Panc1 (cell line): ENCODE data around the gene RSPH1. TPM values are rescaled to one million over a fixed set of nuclear protein-coding genes. Genes with fewer than 3 reads are reported as not detected.

Experiments
- ATAC-seq: fragments of 200-7000 bp; cut with Tn5 transposase; 2 replicates; pipeline ENCODE4 v1.9.1; 2020; ENCODE audit warnings: mild to moderate bottlenecking, moderate library complexity
- BruUV-seq: library from RNA; stranded (reverse); fragments of 400-500 nt; replicated peaks from 2 replicates; lab custom pipeline; 2021; lab: Mats Ljungman, UMichigan
- CTCF ChIA-PET: fragments of 300-600 bp; sonication (Branson Sonifier 250); formaldehyde crosslinking; loops from one replicate; lab custom pipeline; 2022; ENCODE audit warnings: antibody characterized with exemption; lab: Charles Lee
- POLR2A ChIA-PET: fragments of 300-600 bp; sonication (Branson Sonifier 250); formaldehyde crosslinking; loops from one replicate; lab custom pipeline; 2022; ENCODE audit warnings: antibody characterized with exemption; lab: Charles Lee
- DNase-seq: peaks from one replicate; pipeline ENCODE4 v3.0.0-alpha.2; 2010; ENCODE audit warnings: low read depth, low spot score
- H3K27ac ChIP-seq: 2 replicates; pipeline ENCODE4 v1.5.1; 2011; ENCODE audit warnings: mild to moderate bottlenecking, low read length, inconsistent platforms
- H3K27me3 ChIP-seq: fragments of 200-500 bp; sonication (Bioruptor generic); 2 replicates; pipeline ENCODE4 v1.6.0; 2014; ENCODE audit warnings: low read length, inconsistent platforms; ENCODE audit not compliant: control insufficient read depth, insufficient read depth
- H3K36me3 ChIP-seq: fragments of 200-500 bp; sonication (Bioruptor generic); 2 replicates; pipeline ENCODE4 v1.5.1; 2014; ENCODE audit warnings: inconsistent platforms, mild to moderate bottlenecking, low read length, moderate library complexity; ENCODE audit not compliant: control insufficient read depth, insufficient read depth
- H3K4me1 ChIP-seq: 2 replicates; pipeline ENCODE4 v1.5.1; 2011; ENCODE audit warnings: inconsistent platforms, mild to moderate bottlenecking, low read length, moderate library complexity; ENCODE audit not compliant: control insufficient read depth, insufficient read depth
- H3K4me3 ChIP-seq, 2 experiments: 2 replicates each; pipeline ENCODE4 v1.5.1; 2011 to 2012; ENCODE audit warnings: low read depth in 2 of 2, low read length in 2 of 2, mild to moderate bottlenecking in 2 of 2, inconsistent platforms in 1 of 2, moderate library complexity in 1 of 2
- H3K9me3 ChIP-seq: fragments of 200-500 bp; sonication (Bioruptor generic); 2 replicates; pipeline ENCODE4 v1.5.1; 2014; ENCODE audit warnings: low read depth, mild to moderate bottlenecking, inconsistent platforms, low read length, moderate library complexity; ENCODE audit not compliant: control insufficient read depth, insufficient read depth
- CTCF ChIP-seq: fragments of 450-650 bp; IDR thresholded peaks from 2 replicates; pipeline ENCODE4 v1.5.1; 2017; ENCODE audit warnings: mild to moderate bottlenecking
- POLR2AphosphoS5 ChIP-seq: IDR thresholded peaks from 2 replicates; pipeline ENCODE4 v1.6.1; 2012; ENCODE audit warnings: mild to moderate bottlenecking, low read depth, low read length, moderate library complexity
- REST ChIP-seq, 2 experiments: IDR thresholded peaks; 2 replicates each; pipeline ENCODE4 v1.6.1; 2011 to 2012; ENCODE audit warnings: low read depth in 2 of 2, control low read depth in 1 of 2, low read length in 1 of 2, mild to moderate bottlenecking in 1 of 2, moderate library complexity in 1 of 2; ENCODE audit not compliant: insufficient read depth in 1 of 2
- SIN3A ChIP-seq: IDR thresholded peaks from 2 replicates; pipeline ENCODE4 v1.6.1; 2012; ENCODE audit warnings: low read depth, mild to moderate bottlenecking, low read length, moderate library complexity, borderline replicate concordance; ENCODE audit not compliant: insufficient read depth
- TCF7L2 ChIP-seq: IDR thresholded peaks from 2 replicates; pipeline ENCODE4 v1.6.1; 2011; ENCODE audit warnings: mild to moderate bottlenecking, low read depth, low read length, inconsistent platforms
- in situ Hi-C: cut with HindIII; loops from 2 replicates; pipeline ENCODE4 v1.10.0; 2016; ENCODE audit warnings: low sequenced_read_pairs, low pct_unique_long_range_greater_than_20kb
- intact Hi-C: fragments of 100-400 bp; cut with micrococcal nuclease; formaldehyde crosslinking; loops from one replicate; pipeline ENCODE4 v1.10.0; 2022; ENCODE audit not compliant: unreplicated experiment
- total RNA-seq: library from RNA; stranded (reverse); gene quantifications from one replicate; pipeline ENCODE4 v1.2.1, GENCODE V29; 2021; ENCODE audit not compliant: unreplicated experiment

The RSPH1 gene
- total RNA-seq, 1 experiment from 2014 or later = 0.46 TPM

- ATAC-seq (no peak), DNase-seq (no peak)
- Histone ChIP-seq H3K4me1 (no peaks in the 10 kb centered on the region), H3K27me3 (no peaks in the 10 kb centered on the region), H3K4me3 (no peak overlapping the region), H3K27ac (no peak overlapping the region), H3K9me3 (no peaks in the 10 kb centered on the region), H3K36me3 (no peaks in the 10 kb centered on the region)
- CTCF ChIA-PET = no interaction called here
- TF ChIP-seq SIN3A (no peak), REST (IDR thresholded peaks at IDR 0.05; ENCODE audit: insufficient read depth in 1 of 2, low read depth in 2 of 2, low read length in 1 of 2) (no peak), POLR2AphosphoS5 (no peak), TCF7L2 (no peak), CTCF (no peak)
- intact Hi-C loops (loop anchor here (5.0 kb wide), 1 partner anchor 302 kb away; no protein-coding TSS in a partner anchor), in situ Hi-C loops (no loop called here)
- POLR2A ChIA-PET = no interaction called here
- no TSS peak for BruUV-seq
These were observed 51.3 kb downstream of the RSPH1 start for GRCh38 chr21:42444745-42445059.

GRCh38 chr21:42443876-42444744, 51.9 kb downstream of the RSPH1 start:
- Histone ChIP-seq H3K36me3 (no peaks in the 10 kb centered on the region), H3K9me3 (no peaks in the 10 kb centered on the region), H3K27me3 (no peaks in the 10 kb centered on the region), H3K27ac (no peak overlapping the region), H3K4me1 (no peaks in the 10 kb centered on the region), H3K4me3 (no peak overlapping the region)
- in situ Hi-C loops = no loop called here
- CTCF ChIA-PET = no interaction called here
- ATAC-seq (no peak), DNase-seq (no peak)
- POLR2A ChIA-PET = no interaction called here
- intact Hi-C loops = no loop called here
- TF ChIP-seq TCF7L2 = no peak
- no peak for TF ChIP-seq CTCF
- no peak for TF ChIP-seq POLR2AphosphoS5
- no peak for TF ChIP-seq REST (IDR thresholded peaks at IDR 0.05; ENCODE audit: insufficient read depth in 1 of 2, low read depth in 2 of 2, low read length in 1 of 2)
- no peak for TF ChIP-seq SIN3A
- no TSS peak for BruUV-seq
